Fibroblast of skin of left quadriceps (primary cell): Measurements from ENCODE around the gene TBCK.
"Not testable (repeated sequence)": the region's sequence is repeated elsewhere in the genome, so short reads cannot be mapped to it uniquely, and the experiment has no call there.

Experiments
- DNase-seq, 2 experiments: peaks; one replicate each; pipeline ENCODE4 v3.0.0-alpha.2; 2013; ENCODE audit warnings: low read depth in 2 of 2

The TBCK gene

DNA sequence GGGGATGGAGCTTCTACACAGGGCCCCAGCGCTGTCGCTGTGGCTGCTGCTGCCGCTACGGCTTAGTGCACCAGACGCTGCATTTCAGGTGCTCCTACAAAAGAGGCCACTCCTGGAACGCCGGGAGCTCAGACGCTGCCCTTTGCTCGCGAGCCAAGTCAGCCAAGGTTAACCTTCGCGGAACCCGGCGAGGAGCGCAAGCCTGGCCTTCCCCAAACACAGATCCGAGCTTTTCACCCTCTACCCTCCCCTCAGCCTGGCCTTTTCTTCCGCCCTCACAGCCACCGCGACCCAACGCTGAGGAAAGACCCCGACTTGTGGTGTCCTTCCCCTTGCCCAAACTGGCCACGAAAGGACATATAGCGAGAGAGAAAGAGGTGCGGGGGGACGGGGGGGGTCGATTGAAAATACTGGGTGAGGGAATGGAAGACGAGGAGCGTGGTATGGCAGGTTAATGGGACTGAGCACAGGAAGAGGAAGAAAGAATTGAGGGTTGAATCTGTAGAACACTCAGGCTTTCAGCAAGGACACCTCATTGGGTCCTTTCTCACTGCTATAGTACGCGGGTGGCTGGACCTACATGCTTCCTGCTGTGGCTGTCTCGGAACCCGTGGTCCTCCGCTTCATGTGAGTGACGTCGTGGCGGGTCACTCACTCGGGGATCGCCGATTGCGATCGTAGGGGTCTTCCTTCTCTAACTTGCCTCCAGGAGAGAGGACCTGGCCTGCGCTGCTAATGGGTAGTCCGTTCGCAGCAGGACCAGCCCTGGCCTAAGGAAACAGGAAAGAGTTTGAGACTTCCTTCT is at the start of gene TBCK, which contains the start of gene AIMP1:
TBCK (minus strand) TSS at position 242 of the 805 bp plus-strand sequence. CDS start 7,249 bp downstream, outside the sequence.
AIMP1 (plus strand) TSS at position 583 of the 805 bp plus-strand sequence. CDS start 8,460 bp downstream, outside the sequence.
- peak; percentile 84 to 86 for DNase-seq

DNA sequence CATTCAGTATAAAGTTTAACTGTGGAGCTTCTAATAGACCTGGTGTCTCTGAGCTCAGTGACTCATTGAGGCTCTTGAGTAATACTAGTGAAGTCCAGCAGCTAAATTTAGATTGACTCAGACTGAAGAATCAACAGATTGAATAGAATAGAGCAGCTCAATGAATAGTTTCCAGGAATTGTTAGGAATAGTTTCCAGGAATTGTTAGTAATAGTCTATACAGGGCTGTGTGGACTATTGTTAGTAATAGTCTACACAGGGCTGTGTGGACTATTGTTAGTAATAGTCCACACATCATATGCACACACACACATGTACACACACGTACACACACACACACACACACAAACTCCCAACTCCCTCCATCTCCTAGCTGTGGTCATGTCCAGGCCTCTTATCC is 49.6 kb upstream of the TBCK start:
- peak; percentile 85 to 86 for DNase-seq

DNA sequence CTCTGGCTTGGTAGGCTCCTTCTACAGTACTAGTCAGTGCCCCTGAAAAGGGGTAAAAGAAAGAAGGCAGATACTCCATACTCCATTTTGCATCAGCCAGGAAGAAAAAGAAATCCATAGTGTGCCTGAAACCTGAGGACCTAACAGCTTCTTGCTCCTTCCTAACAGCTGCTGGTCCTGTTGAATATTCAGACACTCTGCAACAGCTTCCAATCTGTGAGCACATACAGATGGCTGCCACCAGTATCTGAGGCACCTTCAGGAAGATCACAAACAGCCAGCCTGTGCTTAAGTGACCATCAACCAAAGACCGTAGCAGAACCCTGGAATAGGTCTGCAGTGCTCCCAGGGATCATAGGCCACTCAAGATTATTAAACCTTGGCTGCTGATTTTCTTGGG is 48.3 kb upstream of the TBCK start:
- DNase-seq: no peak

DNA sequence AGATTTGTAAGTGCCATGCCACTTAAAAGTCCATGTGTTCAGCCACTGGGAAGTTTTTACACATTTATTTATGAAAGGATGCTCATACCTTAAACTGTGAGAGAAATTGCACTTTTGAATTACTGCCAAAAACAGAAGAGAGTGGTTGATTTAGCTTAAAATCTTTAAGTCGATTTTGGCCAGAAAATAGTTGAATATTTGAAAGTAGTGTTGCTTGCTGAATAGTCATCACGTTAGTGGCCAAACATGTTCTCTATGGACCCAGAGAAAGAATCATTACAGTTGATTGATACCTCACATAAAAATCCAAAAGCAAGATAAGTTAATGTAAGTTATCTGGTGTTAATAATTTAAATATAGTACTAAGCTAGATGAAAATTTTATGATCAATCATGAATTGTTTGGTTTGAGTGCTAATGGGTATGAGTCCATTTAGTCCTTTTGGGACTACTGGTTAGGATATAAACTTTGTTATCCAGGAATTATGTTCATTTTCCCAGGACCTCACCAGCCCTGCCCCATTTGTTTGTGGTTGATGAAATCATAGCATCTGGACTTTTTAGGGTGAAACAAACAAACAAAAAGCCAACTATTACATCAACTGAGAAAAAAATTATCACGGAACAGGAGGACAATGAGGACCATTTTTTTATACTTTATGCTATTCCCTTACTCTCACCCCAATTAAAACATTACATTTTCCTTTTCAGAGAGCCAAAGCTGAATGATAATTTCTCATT is 46.2 kb upstream of the TBCK start:
- DNase-seq: no peak

DNA sequence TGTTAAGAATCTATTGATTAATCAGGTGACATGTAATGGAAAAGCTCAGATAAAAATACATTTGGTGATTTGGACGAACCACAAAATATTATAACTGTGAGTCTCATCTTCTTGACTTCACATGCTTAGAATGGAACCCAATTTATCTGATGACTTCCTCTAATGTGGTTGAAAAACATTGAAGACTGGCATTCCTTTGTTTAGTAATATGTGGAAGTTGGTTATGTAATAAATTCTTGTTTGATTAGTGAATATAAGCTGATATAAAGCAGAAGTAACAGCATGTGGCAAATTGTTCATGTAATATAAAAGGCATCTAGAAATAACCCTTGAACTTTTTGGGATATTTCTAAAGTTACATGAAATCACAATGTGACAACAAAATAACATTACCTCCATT is 42.9 kb upstream of the TBCK start:
- DNase-seq: peak; percentile 59 to 74

DNA sequence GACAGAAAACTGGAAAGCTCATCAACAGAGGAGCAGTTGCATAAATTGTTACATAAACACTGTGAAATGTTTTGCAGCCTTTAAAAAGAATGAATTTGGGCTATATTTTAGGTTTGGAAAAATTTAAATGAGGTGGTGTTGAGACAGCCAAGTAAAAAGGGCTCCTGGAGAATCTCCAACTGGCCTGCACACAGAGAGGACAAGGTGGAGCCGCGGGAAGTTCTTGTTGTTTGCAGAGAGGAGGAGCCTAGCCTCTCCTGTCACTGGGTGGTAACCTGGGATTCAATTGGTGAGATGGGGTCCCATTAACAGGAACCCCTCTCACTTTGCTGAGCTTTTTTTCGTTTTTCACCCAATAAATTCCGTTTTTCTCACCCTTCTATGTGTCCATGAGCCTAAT is 39.2 kb upstream of the TBCK start:
- DNase-seq: no peak

DNA sequence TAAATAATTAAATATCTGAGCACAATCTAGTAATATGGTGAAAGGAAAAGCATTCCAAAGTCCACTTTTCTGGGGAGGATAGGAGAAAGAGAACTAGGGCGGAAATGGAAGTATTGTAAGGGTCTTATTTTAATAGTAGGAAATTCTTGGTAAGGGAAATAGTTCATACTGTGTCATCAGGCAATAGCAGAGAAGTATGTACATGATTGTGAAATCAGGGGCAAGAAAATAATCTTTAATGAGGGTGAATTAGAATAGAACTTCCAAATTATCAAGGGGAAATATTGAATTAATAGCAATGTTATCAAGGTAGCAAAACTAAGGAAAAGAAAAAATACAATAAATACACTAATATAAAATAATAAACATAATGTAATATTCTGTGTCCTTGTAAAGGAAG is 37.8 kb upstream of the TBCK start:
- no peak for DNase-seq

DNA sequence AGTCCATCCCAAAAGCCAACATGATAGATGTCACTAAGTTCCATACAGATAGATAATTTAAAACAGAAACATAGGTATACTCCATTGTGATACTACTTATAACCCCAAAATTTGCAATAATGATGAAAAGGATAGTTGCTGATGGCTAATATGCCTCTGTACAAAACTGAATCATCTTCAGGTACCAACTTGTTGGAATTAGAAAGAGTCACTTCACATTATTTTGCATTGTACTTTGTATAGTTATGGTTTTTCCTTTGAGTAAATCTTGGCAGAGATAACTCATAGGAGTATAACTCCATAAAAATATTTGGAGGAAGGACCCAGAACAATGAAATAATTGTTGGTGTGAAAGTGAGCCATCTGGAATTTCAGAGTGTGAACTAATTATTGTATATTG is 35.0 kb upstream of the TBCK start:
- no peak for DNase-seq

DNA sequence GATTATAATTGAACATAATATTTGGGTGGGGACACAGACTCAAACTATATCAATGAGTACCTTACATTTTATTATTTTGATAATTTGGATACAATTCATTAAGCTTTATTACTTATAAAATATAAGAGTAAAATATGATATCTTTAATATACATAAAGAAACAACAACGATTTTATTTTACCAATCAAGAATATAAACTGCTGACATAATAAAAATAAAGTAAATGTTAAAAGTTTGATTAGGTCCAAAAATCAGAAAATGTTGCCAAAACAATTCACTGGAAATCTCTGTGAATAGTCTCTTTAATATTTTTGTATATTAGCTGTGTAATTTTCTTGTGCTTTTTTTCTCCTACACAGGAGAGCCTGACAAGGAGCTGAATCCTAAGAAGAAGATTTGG is 31.2 kb upstream of the TBCK start:
- no peak for DNase-seq

DNA sequence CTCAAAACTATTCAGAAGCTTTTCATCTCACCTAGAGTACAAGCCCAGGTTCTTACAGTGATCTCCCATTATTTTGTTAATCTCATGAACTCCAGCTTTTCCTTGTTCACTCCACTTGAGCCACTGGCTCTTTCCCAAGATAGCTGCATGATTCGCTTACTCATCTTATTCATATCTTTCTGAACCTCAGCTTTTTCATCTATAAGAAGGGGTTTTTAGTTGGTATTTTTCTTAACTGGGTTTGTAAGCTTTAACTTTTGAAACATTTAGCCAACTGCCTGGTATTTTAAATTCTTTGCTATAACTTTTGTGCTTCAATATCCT is 28.6 kb upstream of the TBCK start:
- DNase-seq: no peak

DNA sequence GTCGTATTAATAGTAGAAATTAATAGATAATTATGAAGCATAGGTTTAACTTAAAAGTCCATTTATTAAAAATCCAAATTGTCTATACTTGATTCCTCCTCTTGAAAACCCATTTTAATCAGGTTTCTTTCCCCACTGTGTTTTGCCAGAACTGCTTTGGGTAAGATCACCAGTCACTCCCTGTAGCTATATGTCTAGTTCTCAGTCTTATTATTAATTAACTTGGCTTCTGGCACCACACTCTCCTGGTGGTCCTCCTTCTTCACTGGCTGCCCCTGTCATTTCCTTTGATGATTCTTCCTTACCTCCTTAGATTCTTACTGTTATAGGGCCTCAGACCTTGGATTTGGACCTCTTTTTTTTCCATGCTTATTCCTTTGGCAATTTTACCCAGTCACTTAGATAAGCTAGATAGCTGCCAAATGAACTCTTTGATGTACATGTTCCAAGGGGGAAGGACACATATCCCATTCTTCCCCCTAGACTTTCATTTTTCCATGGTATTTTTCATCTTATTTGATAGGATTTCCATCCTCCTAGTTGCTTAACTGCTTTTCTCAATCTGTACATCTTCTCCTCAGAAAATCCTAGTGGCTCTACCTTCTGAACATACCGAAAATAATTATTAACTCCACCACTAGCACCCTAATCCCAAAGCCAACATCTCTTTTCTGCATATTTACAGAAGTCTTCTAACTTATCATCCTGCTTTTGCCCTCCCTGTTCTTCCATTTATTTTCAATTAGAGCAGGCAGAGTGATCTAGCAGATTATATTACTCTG is 28.0 kb upstream of the TBCK start:
- DNase-seq: no peak

DNA sequence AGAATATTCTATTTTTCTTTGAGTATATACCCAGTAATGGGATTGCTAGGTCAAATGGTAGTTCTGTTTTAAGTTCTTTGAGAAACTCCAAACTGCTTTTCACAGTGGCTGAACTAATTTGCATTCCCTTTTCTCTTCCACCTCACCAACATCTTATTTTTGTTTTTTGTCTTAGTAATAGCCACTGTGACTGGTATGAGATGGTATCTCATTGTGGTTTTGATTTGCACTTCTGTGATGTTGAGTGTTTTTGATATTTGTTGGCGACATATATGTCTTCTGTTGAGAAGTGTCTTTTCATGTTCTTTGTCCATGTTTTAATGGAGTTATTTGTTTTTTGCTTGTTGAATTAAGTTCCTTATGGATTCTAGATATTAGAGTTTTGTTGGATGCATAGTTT is 24.8 kb upstream of the TBCK start:
- no peak for DNase-seq

DNA sequence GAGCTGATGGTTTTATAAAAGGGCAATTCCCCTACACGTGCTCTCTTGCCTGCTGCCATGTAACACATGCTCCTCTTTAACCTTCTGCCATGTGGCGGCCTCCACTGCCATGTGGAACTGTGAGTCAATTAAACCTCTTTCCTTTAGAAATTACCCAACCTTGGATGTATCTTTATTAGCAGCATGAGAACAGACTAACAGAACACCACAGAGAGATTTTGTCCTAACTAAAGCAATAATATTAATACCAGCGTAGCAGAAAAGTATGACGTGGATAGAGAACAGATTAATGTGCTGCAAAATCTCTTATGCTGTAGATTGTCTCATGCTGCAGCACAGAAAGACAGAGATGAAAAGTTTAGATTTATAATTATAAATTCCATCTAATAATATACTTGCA is 23.4 kb upstream of the TBCK start:
- DNase-seq: no peak

DNA sequence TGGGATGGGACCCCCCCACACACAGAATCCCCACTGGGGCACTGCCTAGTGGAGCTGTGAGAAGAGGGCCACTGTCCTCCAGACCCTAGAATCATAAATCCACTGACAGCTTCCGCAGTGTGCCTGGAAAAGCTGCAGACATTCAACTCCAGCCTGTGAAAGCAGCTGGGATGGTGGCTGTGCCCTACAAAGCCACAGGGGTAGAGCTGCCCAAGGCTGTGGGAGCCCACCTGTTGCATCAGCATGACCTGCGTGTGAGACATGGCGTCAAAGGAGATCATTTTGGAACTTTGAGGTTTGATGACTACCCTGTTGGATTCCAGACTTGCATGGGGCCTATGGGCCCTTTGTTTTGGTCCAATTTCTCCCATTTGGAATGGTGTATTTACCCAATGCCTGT is 22.7 kb upstream of the TBCK start:
- DNase-seq: no peak

DNA sequence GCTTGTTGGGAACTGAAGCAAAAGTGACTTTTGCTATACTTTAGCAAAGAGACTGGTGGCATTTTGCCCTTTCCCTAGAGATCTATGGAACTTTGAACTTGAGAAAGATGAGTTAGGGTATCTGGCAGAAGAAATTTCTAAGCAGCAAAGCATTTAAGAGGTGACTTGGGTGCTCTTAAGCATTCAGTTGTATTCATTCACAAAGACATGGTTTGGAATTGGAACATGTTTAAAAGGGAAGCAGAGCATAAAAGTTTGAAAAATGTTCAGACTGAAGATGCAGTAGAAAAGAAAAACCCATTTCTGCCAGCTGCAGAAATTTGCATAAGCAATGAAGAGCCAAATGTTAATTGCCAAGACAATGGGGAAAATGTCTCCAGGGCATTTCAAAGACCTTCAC is 21.9 kb upstream of the TBCK start:
- no peak for DNase-seq

DNA sequence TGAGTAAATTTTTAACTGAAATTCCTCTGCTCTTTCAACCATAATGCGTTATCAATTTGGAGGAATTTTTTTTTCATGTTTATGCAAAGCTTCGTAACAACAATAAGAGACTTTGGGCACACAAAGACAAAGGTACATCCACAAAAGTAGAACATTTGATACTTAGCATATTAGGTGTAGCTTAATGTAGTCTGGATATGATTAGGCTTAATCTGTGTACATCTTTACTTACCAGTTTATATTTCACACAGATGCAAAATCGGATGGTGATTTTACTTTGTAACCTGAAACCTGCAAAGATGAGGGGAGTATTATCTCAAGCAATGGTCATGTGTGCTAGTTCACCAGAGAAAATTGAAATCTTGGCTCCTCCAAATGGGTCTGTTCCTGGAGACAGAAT is 20.6 kb upstream of the TBCK start:
- DNase-seq: no peak

DNA sequence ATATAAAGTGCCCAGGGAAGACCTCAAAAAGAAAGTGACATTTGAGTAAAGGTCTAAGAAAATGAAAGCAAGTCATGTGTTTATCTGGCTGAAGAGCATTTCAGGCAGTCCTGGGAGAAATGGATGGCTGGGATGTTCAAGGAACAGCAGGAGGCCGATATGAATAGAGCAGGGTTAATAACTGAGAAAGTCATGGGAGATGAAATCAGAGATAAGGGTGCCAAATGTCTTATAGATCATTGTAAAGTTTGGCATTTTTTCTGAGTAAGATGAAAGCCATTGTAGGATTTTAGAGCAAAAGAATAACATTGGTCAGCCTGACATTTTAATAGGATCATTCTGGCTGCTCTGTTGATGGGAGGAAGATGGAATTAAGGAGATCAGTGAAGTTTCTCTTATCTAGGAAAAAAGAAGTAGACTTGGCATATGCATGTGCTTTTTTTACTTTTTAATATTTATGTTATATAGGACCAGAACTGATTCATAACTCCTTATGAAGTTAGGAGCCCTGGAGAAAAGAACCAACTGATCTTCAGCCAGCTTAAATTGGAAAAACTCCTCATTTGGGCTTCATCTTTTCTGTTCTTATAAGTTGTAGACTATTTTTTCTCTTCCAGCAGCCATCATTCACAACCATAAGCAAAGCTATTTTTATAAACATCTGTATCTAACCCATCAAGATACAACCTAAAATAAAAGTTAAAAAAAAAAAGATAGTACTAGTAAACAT is 18.9 kb upstream of the TBCK start:
- DNase-seq: no peak

DNA sequence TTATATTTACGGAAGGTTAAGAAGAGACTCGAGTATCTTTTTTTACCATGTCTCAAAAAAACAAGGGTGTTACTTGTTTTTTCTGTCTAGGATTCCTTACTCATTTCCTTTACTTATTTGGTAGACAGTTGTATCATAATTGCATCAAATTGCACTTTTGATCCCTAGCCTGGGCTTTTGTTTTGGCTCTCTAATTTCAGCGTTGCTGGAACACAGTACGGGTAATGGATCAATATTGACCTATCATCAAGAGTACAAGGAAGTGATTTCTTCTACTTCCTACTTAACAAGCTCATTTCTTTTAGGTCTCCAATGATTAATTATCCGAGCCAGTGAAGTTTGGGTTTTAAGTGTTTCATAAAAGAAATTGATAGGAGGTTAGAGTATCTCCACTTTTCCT is 17.2 kb upstream of the TBCK start:
- DNase-seq: no peak

DNA sequence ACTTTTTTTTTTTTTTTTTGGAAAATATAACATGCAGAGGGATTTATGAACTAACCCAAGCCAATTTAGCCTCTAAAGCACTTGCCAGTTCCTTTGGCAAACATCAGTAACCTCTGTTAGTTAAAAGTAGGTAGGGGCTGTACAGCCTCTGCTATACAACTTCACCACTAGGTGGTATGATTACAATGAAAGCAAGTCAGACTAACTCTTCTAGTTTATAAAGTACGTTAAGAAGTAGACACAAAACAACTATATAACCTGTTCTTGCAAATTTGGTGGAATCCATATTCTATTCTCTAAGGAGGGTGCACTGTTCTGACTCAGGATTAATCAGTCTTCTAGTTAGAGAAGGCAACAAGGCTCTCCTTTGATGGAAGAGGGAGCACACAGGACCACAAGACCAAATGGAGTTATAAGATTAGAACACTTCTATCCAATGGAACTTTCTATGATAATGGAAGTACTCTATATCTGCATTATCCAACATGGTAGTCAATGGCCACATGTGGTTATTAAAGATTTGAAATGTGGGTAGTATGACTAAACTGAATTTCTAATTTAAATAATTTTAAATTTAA is 13.1 kb upstream of the TBCK start:
- no peak for DNase-seq

DNA sequence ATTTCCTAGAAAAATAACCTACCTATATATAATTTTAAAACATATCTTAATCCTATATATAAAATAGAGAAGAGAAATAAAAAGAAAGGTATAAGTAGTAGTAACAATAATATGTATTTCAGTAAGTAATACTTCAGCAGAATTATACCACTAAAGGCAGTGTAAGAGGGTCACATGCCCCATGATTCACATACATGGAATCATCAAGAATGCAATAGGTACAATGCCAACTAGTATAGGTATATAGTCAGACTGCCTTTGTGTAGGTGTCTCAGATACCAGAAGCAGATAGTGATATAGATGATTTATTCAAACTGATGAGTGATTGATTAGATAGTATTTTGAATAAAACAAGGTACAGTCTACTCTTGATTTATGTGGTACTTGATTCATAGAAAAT is 9.8 kb upstream of the TBCK start:
- no peak for DNase-seq

DNA sequence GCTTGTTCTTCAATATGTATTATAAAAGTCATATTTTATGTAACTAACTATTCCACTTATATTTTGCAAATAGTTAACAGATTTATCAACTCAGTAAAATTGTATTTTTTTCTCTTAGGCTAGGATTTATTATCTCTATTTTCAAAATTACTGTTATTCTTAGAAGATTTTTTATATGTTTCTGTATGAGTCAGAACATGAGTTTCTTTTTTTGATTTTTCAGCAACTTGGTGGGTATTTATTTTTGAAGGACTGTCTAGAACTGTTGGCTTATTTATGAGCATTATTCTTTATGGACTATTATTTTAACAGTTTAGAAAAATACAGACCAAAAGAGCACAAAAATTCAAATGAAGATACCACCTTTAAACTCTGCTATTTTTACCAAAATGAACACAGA is 7.1 kb upstream of the TBCK start:
- DNase-seq: no peak

DNA sequence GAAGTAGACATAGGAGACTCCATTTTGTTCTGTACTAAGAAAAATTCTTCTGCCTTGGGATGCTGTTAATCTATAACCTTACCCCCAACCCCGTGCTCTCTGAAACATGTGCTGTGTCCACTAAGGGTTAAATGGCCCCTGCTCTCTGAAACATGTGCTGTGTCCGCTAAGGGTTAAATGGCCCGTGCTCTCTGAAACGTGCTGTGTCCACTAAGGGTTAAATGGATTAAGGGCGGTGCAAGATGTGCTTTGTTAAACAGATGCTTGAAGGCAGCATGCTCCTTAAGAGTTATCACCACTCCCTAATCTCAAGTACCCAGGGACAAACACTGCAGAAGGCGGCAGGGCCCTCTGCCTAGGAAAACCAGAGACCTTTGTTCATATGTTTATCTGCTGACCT is 5.8 kb upstream of the TBCK start:
- not testable (repeated sequence) for DNase-seq
